ENCODE results near the gene RPL12. TPM values are rescaled to one million over a fixed set of nuclear protein-coding genes. Genes with fewer than 3 reads are reported as not detected.

Gene RPL12
- total RNA-seq (985 TPM), polyA plus RNA-seq (ENCODE audit: insufficient read depth, low read depth, low replicate concordance) (1,980 TPM)
- long read RNA-seq, donor 1, transcript RPL12-201 (7 exons, 633 nt), result major isoform, 622 of 1,668 reads
- long read RNA-seq, donor 1, transcript RPL12-203 (4 exons, 2,275 nt), result minor isoform, 256 of 1,668 reads
- long read RNA-seq, donor 1, transcript RPL12-204 (7 exons, 864 nt), result minor isoform, 11 of 1,668 reads
- long read RNA-seq, donor 1, partial matches to known transcripts, result 744 of 1,668 reads
- long read RNA-seq, donor 1, other reads (novel, unspliced or antisense), result 34 of 1,668 reads
- long read RNA-seq, donor 2, transcript RPL12-203 (4 exons, 2,275 nt), result minor isoform, 327 of 2,646 reads
- long read RNA-seq, donor 2, transcript RPL12-204 (7 exons, 864 nt), result minor isoform, 7 of 2,646 reads
- long read RNA-seq, donor 2, transcript RPL12-201 (7 exons, 633 nt), result major isoform, 1,151 of 2,646 reads
- long read RNA-seq, donor 2, partial matches to known transcripts, result 1,095 of 2,646 reads
- long read RNA-seq, donor 2, other reads (novel, unspliced or antisense), result 63 of 2,646 reads
- long read RNA-seq, donor 3, transcript RPL12-203 (4 exons, 2,275 nt), result minor isoform, 333 of 2,492 reads
- long read RNA-seq, donor 3, transcript RPL12-204 (7 exons, 864 nt), result minor isoform, 18 of 2,492 reads
- long read RNA-seq, donor 3, transcript RPL12-202 (2 exons, 344 nt), result minor isoform, 7 of 2,492 reads
- long read RNA-seq, donor 3, transcript RPL12-201 (7 exons, 633 nt), result major isoform, 1,036 of 2,492 reads
- long read RNA-seq, donor 3, partial matches to known transcripts, result 1,041 of 2,492 reads
- long read RNA-seq, donor 3, other reads (novel, unspliced or antisense), result 56 of 2,492 reads
- long read RNA-seq, donor 4, transcript RPL12-203 (4 exons, 2,275 nt), result minor isoform, 186 of 2,024 reads
- long read RNA-seq, donor 4, transcript RPL12-201 (7 exons, 633 nt), result major isoform, 838 of 2,024 reads
- long read RNA-seq, donor 4, partial matches to known transcripts, result 932 of 2,024 reads
- long read RNA-seq, donor 4, other reads (novel, unspliced or antisense), result 64 of 2,024 reads
- long read RNA-seq, donor 5, transcript RPL12-203 (4 exons, 2,275 nt), result minor isoform, 17 of 178 reads
- long read RNA-seq, donor 5, transcript RPL12-201 (7 exons, 633 nt), result major isoform, 80 of 178 reads
- long read RNA-seq, donor 5, partial matches to known transcripts, result 79 of 178 reads
- long read RNA-seq, donor 5, other reads (novel, unspliced or antisense), result 0 of 178 reads
- long read RNA-seq, donor 6, transcript RPL12-202 (2 exons, 344 nt), result minor isoform, 8 of 6,363 reads
- long read RNA-seq, donor 6, transcript RPL12-203 (4 exons, 2,275 nt), result minor isoform, 1,045 of 6,363 reads
- long read RNA-seq, donor 6, transcript RPL12-204 (7 exons, 864 nt), result minor isoform, 6 of 6,363 reads
- long read RNA-seq, donor 6, transcript RPL12-201 (7 exons, 633 nt), result major isoform, 2,509 of 6,363 reads
- long read RNA-seq, donor 6, partial matches to known transcripts, result 2,607 of 6,363 reads
- long read RNA-seq, donor 6, other reads (novel, unspliced or antisense), result 186 of 6,363 reads
- long read RNA-seq, donor 7, transcript RPL12-201 (7 exons, 633 nt), result major isoform, 253 of 323 reads
- long read RNA-seq, donor 7, partial matches to known transcripts, result 62 of 323 reads
- long read RNA-seq, donor 7, other reads (novel, unspliced or antisense), result 7 of 323 reads
- long read RNA-seq, donor 8, transcript RPL12-203 (4 exons, 2,275 nt), result minor isoform, 345 of 2,558 reads
- long read RNA-seq, donor 8, transcript RPL12-201 (7 exons, 633 nt), result major isoform, 999 of 2,558 reads
- long read RNA-seq, donor 8, transcript RPL12-204 (7 exons, 864 nt), result minor isoform, 12 of 2,558 reads
- long read RNA-seq, donor 8, transcript RPL12-202 (2 exons, 344 nt), result minor isoform, 5 of 2,558 reads
- long read RNA-seq, donor 8, partial matches to known transcripts, result 1,121 of 2,558 reads
- long read RNA-seq, donor 8, other reads (novel, unspliced or antisense), result 76 of 2,558 reads
- long read RNA-seq, donor 9, transcript RPL12-203 (4 exons, 2,275 nt), result minor isoform, 267 of 1,427 reads
- long read RNA-seq, donor 9, transcript RPL12-201 (7 exons, 633 nt), result major isoform, 519 of 1,427 reads
- long read RNA-seq, donor 9, partial matches to known transcripts, result 603 of 1,427 reads
- long read RNA-seq, donor 9, other reads (novel, unspliced or antisense), result 31 of 1,427 reads
- long read RNA-seq, donor 10, transcript RPL12-201 (7 exons, 633 nt), result major isoform, 731 of 1,973 reads
- long read RNA-seq, donor 10, transcript RPL12-204 (7 exons, 864 nt), result minor isoform, 5 of 1,973 reads
- long read RNA-seq, donor 10, transcript RPL12-203 (4 exons, 2,275 nt), result minor isoform, 258 of 1,973 reads
- long read RNA-seq, donor 10, partial matches to known transcripts, result 953 of 1,973 reads
- long read RNA-seq, donor 10, other reads (novel, unspliced or antisense), result 22 of 1,973 reads

DNA sequence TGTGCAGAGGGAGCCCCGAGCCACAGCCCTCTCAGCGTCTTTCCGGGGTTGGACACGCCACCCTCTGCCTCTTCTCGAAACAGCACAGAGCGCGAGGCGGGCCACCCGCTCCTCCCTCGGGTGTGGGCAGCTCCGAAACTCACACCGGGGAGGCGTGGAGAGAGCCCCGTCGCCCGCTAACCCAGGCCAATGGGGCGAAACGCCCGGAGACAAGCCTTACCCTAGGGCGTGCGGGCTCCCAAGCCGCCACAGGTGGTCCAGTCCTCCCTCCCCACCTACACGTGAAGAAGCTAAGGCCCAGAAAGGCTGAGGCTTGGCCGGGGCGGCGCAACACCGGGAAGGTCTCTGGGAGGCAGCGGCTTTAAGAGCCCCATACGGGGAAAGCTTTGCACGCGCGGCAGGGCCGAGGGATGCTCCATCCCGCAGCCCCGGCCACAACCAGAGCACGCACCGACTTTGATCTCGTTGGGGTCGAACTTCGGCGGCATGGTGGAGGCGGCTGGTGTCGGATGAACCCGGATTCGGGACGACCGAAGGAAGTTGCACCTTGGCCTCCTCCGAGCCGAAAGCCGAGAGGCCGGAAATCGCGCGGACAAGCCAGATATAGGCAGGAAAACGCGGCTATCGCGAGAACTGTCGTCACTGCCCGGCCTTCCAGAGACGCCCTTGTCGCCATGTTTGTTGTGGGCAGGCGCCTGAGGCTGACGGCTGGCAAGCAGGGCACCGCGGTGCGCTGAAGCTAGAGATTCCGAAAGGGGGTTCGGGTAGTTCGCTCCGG, at the start of gene RPL12, which contains the start of gene LRSAM1:
Gene RPL12 (minus strand): TSS at position 577 of the 778 bp plus-strand sequence. CDS start 89 bp downstream, at position 488.
Gene LRSAM1 (plus strand): TSS at position 681 of the 778 bp plus-strand sequence. CDS start 3,018 bp downstream, outside the sequence.
- intact Hi-C loops (cut with DNase I), result no loop called here
- FAIRE-seq (no peak), DNase-seq (peak; percentile 98 to 99 (median 98))
- Histone ChIP-seq H3K27me3 (ENCODE audit: control insufficient read depth, insufficient read depth, low read length) (no peaks in the 10 kb centered on the region), H3K36me3 (ENCODE audit: control insufficient read depth in 2 of 3, insufficient read depth in 3 of 3, low read length in 3 of 3) (peaks cover 6 to 25% (median 23%) of the 10 kb centered on the region in 3 donors), H3K4me1 (ENCODE audit: control insufficient read depth in 2 of 3, insufficient read depth in 2 of 3, low read depth in 1 of 3, low read length in 3 of 3) (peaks cover 0 to 25% (median 3%) of the 10 kb centered on the region in 3 donors), H3K27ac (ENCODE audit: low read depth in 2 of 2, low read length in 2 of 2) (peak within 1 kb of the TSS; percentile 75 to 97), H3K4me3 (ENCODE audit: low read length in 3 of 3) (peak within 1 kb of the TSS; percentile 86 to 94 (median 91)), H3K9ac (ENCODE audit: low read length in 3 of 3) (peak within 1 kb of the TSS; percentile 82 to 95 (median 84)), H3K9me3 (ENCODE audit: control insufficient read depth in 2 of 3, insufficient read depth in 1 of 3, low read length in 3 of 3) (no peaks in the 10 kb centered on the region)
- TF ChIP-seq, protein P1, sequence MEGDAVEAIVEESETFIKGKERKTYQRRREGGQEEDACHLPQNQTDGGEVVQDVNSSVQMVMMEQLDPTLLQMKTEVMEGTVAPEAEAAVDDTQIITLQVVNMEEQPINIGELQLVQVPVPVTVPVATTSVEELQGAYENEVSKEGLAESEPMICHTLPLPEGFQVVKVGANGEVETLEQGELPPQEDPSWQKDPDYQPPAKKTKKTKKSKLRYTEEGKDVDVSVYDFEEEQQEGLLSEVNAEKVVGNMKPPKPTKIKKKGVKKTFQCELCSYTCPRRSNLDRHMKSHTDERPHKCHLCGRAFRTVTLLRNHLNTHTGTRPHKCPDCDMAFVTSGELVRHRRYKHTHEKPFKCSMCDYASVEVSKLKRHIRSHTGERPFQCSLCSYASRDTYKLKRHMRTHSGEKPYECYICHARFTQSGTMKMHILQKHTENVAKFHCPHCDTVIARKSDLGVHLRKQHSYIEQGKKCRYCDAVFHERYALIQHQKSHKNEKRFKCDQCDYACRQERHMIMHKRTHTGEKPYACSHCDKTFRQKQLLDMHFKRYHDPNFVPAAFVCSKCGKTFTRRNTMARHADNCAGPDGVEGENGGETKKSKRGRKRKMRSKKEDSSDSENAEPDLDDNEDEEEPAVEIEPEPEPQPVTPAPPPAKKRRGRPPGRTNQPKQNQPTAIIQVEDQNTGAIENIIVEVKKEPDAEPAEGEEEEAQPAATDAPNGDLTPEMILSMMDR (IDR thresholded peaks at IDR 0.05; ENCODE audit: borderline replicate concordance, extremely low read depth, insufficient read depth), result no peak

DNA sequence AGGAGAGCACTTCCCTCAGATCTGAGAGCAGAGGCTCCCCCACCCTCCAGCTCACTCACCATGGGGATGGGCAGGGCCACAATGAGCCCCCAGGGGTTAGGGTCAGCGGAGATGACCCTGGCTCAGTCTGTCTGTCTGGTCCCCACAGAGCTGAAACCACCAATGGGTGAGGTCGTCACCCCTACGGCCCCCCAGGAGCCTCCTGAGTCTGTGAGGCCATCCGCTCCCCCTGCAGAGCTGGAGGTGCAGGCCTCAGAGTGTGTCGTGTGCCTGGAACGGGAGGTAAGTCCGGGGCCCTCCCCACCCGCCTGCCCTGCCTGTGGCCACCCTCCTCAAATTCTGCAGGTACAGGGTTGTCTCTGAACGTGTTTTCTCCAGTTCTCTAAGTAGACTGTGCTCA, 49.7 kb upstream of the RPL12 start:
- intact Hi-C loops (cut with DNase I), result loop anchor here (5.0 kb wide), 1 partner anchor 86 kb away; no protein-coding TSS in a partner anchor
- no peak for FAIRE-seq
- no peak overlapping the region for H3K4me3 ChIP-seq (ENCODE audit: low read length in 3 of 3)
- H3K9me3 ChIP-seq (ENCODE audit: control insufficient read depth in 2 of 3, insufficient read depth in 1 of 3, low read length in 3 of 3), result no peaks in the 10 kb centered on the region
- TF ChIP-seq, protein P1 (IDR thresholded peaks at IDR 0.05; ENCODE audit: borderline replicate concordance, extremely low read depth, insufficient read depth), result no peak
- DNase-seq, result no peak
- H3K36me3 ChIP-seq (ENCODE audit: control insufficient read depth in 2 of 3, insufficient read depth in 3 of 3, low read length in 3 of 3), result peaks cover 0 to 7% (median 5%) of the 10 kb centered on the region in 3 donors
- H3K27ac ChIP-seq (ENCODE audit: low read depth in 2 of 2, low read length in 2 of 2), result no peak overlapping the region
- H3K4me1 ChIP-seq (ENCODE audit: control insufficient read depth in 2 of 3, insufficient read depth in 2 of 3, low read depth in 1 of 3, low read length in 3 of 3), result peaks cover 0 to 1% (median 0%) of the 10 kb centered on the region in 3 donors
- no peak overlapping the region for H3K9ac ChIP-seq (ENCODE audit: low read length in 3 of 3)
- H3K27me3 ChIP-seq (ENCODE audit: control insufficient read depth, insufficient read depth, low read length), result no peaks in the 10 kb centered on the region

All from kidney (tissue), 22 donors.